T-cell (primary cell): ENCODE measurements around the gene TSPAN4. TPM values are rescaled to one million over a fixed set of nuclear protein-coding genes. Genes with fewer than 3 reads are reported as not detected.

ENCODE experiments used
- ATAC-seq, 4 experiments: fragments of 200-7000 bp in 3 of 4; fragments of 150-1000 bp in 1 of 4; cut with Tn5 transposase; replicated peaks in 1 of 4; 1 replicate in 3 of 4; 2 replicates in 1 of 4; pipeline ENCODE4 v1.10.0; 2021; ENCODE audit warnings: moderate library complexity in 3 of 4, mild to moderate bottlenecking in 2 of 4, moderate number of reproducible peaks in 1 of 4
- CTCF ChIA-PET, 2 donors: fragments of 300-600 bp; sonication (Branson Sonifier 250); formaldehyde crosslinking; loops; one replicate each; lab custom pipeline; 2022; ENCODE audit warnings: antibody characterized with exemption in 2 of 2; lab: Charles Lee
- POLR2A ChIA-PET, 2 donors: fragments of 300-600 bp; sonication (Branson Sonifier 250); formaldehyde crosslinking; loops; one replicate each; lab custom pipeline; 2022; ENCODE audit warnings: antibody characterized with exemption in 2 of 2; lab: Charles Lee
- DNase-seq, 35 experiments: peaks; one replicate each; pipeline versions ENCODE4 v3.0.0 to v3.0.0-alpha.2; 2013 to 2023
- H3K27ac ChIP-seq: one replicate; pipeline ENCODE4 v1.5.1; 2013; ENCODE audit warnings: low read length
- H3K27me3 ChIP-seq, 2 experiments: replicated peaks in 1 of 2; 1 replicate in 1 of 2; 2 replicates in 1 of 2; pipeline versions ENCODE4 v1.6.1 to v1.7.0; 2013; ENCODE audit warnings: low read length in 1 of 2, mixed read lengths in 1 of 2; ENCODE audit not compliant: control insufficient read depth in 2 of 2, insufficient read depth in 2 of 2; ENCODE audit errors: extremely low read depth in 1 of 2
- H3K36me3 ChIP-seq, 2 donors: 1 replicate in 1 of 2; 2 replicates in 1 of 2; pipeline versions ENCODE4 v1.6.1 to v1.7.0; 2013; ENCODE audit warnings: low read length in 1 of 2; ENCODE audit not compliant: control insufficient read depth in 2 of 2, insufficient read depth in 1 of 2; ENCODE audit errors: extremely low read depth in 1 of 2
- H3K4me1 ChIP-seq, 2 experiments: 1 replicate in 1 of 2; 2 replicates in 1 of 2; pipeline versions ENCODE4 v1.6.1 to v1.7.0; 2013; ENCODE audit warnings: low read length in 2 of 2, mixed read lengths in 1 of 2; ENCODE audit not compliant: insufficient read depth in 2 of 2, control insufficient read depth in 1 of 2; ENCODE audit errors: extremely low read depth in 1 of 2
- H3K4me3 ChIP-seq, 2 donors: 1 replicate in 1 of 2; 2 replicates in 1 of 2; pipeline versions ENCODE4 v1.5.1 to v1.7.0; 2013; ENCODE audit warnings: mild to moderate bottlenecking in 2 of 2, low read length in 1 of 2, moderate library complexity in 1 of 2; ENCODE audit not compliant: control insufficient read depth in 1 of 2; ENCODE audit errors: extremely low read depth in 1 of 2
- H3K9me3 ChIP-seq: 2 replicates; pipeline ENCODE4 v1.7.0; 2013
- H3K27ac Mint-ChIP-seq, 2 donors: one replicate each; pipeline ENCODE4 v1.8.0; 2020 to 2021; ENCODE audit warnings: mild to moderate bottlenecking in 2 of 2, mixed read lengths in 2 of 2
- H3K27me3 Mint-ChIP-seq, 2 donors: one replicate each; pipeline ENCODE4 v1.8.0; 2021 to 2022; ENCODE audit warnings: mixed read lengths in 2 of 2
- H3K36me3 Mint-ChIP-seq: one replicate; pipeline ENCODE4 v1.8.0; 2021; ENCODE audit warnings: mixed read lengths
- H3K4me1 Mint-ChIP-seq, 3 donors: one replicate each; pipeline ENCODE4 v1.8.0; 2020 to 2022; ENCODE audit warnings: mixed read lengths in 3 of 3, mild to moderate bottlenecking in 1 of 3
- H3K4me3 Mint-ChIP-seq, 3 donors: one replicate each; pipeline ENCODE4 v1.8.0; 2020 to 2022; ENCODE audit warnings: mild to moderate bottlenecking in 3 of 3, mixed read lengths in 3 of 3, moderate library complexity in 3 of 3
- H3K9me3 Mint-ChIP-seq, 3 donors: one replicate each; pipeline ENCODE4 v1.8.0; 2020 to 2022; ENCODE audit warnings: mixed read lengths in 3 of 3
- WGBS: methylation state at CpG from one replicate; pipeline ENCODE4 v1.1.5; 2013; ENCODE audit warnings: missing lambda C conversion rate; ENCODE audit not compliant: insufficient coverage; 5-methylcytosine and 5-hydroxymethylcytosine counted together
- total RNA-seq, 35 experiments: library from RNA in 6 of 35; stranded (reverse) in 6 of 35; fragments of 120-200 nt in 1 of 35; gene quantifications; one replicate each; pipeline versions ENCODE4 v1.2.1 to v1.2.4 and lab custom pipeline; 2013 to 2026

Gene TSPAN4
- total RNA-seq: 1 to 10 TPM; 3.1 to 5.8 (median 4.4) TPM
- 2.0 TPM for total RNA-seq (2013)
- total RNA-seq (lab: John Stamatoyannopoulos, UW): 0.15 to 6.5 (median 1.9) reads per million in 29 experiments

- Mint-ChIP-seq H3K36me3 (peaks cover 2% of the 10 kb centered on the region), H3K4me3 (peak within 1 kb of the TSS; percentile 80 to 85 (median 83)), H3K27me3 (no peaks in the 10 kb centered on the region), H3K9me3 (no peaks in the 10 kb centered on the region), H3K4me1 (peaks cover 19 to 31% (median 21%) of the 10 kb centered on the region in 3 donors), H3K27ac (peak within 1 kb of the TSS; percentile 79 to 82)
- under 1% methylated on average over 87 of the region's 87 CpGs for WGBS
- DNase-seq: peak; percentile 64 to 93 (median 81)
- ATAC-seq: peak; percentile 83 to 88 (median 86)
- H3K4me1 ChIP-seq: peaks cover 9 to 52% of the 10 kb centered on the region in 2 experiments
- H3K4me3 ChIP-seq: peak within 1 kb of the TSS; percentile 85 to 93
- H3K27ac ChIP-seq: no peak within 1 kb of the TSS
- peaks cover 0 to 38% of the 10 kb centered on the region in 2 experiments for H3K27me3 ChIP-seq
- H3K36me3 ChIP-seq: peaks cover 5 to 26% of the 10 kb centered on the region in 2 donors
- POLR2A ChIA-PET: interaction anchor here in 1 of 2 donors (0.6 kb wide), 2 partner anchors 11 to 148 kb away, joined by 3 to 4 read pairs; no protein-coding TSS in a partner anchor
- no peaks in the 10 kb centered on the region for H3K9me3 ChIP-seq
- CTCF ChIA-PET: interaction anchor here in 1 of 2 donors (0.6 kb wide), 1 partner anchor 361 kb away, joined by 3 read pairs; no protein-coding TSS in a partner anchor
Measured at GRCh38 chr11:842370-843002, at the start of gene TSPAN4, which contains the start of gene POLR2L. TSS of gene TSPAN4 (plus strand) at chr11:842852. CDS start at chr11:850305, 7,453 bp downstream. TSS of gene POLR2L (minus strand) at chr11:842529. CDS start at chr11:842508, 21 bp downstream.

GRCh38 chr11:792873-793272 is 49.8 kb upstream of the TSPAN4 start:
- H3K36me3 Mint-ChIP-seq: peaks cover 3% of the 10 kb centered on the region
- Histone ChIP-seq H3K9me3 (no peaks in the 10 kb centered on the region), H3K4me1 (peaks cover 16 to 58% of the 10 kb centered on the region in 2 experiments), H3K36me3 (peaks cover 6 to 26% of the 10 kb centered on the region in 2 donors), H3K27me3 (peaks cover 0 to 33% of the 10 kb centered on the region in 2 experiments), H3K27ac (no peak overlapping the region), H3K4me3 (no peak overlapping the region)
- 91% methylated on average over 7 of the region's 13 CpGs for WGBS
- DNase-seq: no peak
- no peak overlapping the region for H3K27ac Mint-ChIP-seq
- CTCF ChIA-PET: no interaction called here
- no peaks in the 10 kb centered on the region for H3K9me3 Mint-ChIP-seq
- peak overlapping the region in 1 of 3 donors; percentile 24 for H3K4me3 Mint-ChIP-seq
- POLR2A ChIA-PET: no interaction called here
- peaks cover 13 to 23% (median 16%) of the 10 kb centered on the region in 3 donors for H3K4me1 Mint-ChIP-seq
- ATAC-seq: no peak
- peaks cover 0 to 7% of the 10 kb centered on the region in 2 donors for H3K27me3 Mint-ChIP-seq

- peaks cover 12 to 22% (median 16%) of the 10 kb centered on the region in 3 donors for H3K4me1 Mint-ChIP-seq
- H3K4me1 ChIP-seq: peaks cover 14 to 55% of the 10 kb centered on the region in 2 experiments
- peak overlapping the region in 1 of 3 donors; percentile 48 for H3K4me3 Mint-ChIP-seq
- DNase-seq: no peak
- peaks cover 6 to 26% of the 10 kb centered on the region in 2 donors for H3K36me3 ChIP-seq
- ChIA-PET CTCF (no interaction called here), POLR2A (interaction anchor here in 1 of 2 donors (0.5 kb wide), 2 partner anchors 13 to 16 kb away, joined by 3 read pairs; no protein-coding TSS in a partner anchor)
- H3K27ac Mint-ChIP-seq: no peak overlapping the region
- peaks cover 0 to 26% of the 10 kb centered on the region in 2 experiments for H3K27me3 ChIP-seq
- no peak overlapping the region for H3K4me3 ChIP-seq
- H3K9me3 ChIP-seq: no peaks in the 10 kb centered on the region
- H3K36me3 Mint-ChIP-seq: peaks cover 3% of the 10 kb centered on the region
- no peaks in the 10 kb centered on the region for H3K9me3 Mint-ChIP-seq
- peaks cover 0 to 7% of the 10 kb centered on the region in 2 donors for H3K27me3 Mint-ChIP-seq
- 100% methylated on average over 5 of the region's 7 CpGs for WGBS
- no peak overlapping the region for H3K27ac ChIP-seq
- no peak for ATAC-seq
Measured at GRCh38 chr11:793556-793955, 49.1 kb upstream of the TSPAN4 start.

GRCh38 chr11:794013-794765 is 48.5 kb upstream of the TSPAN4 start:
- no peak for ATAC-seq
- H3K4me1 ChIP-seq: peaks cover 14 to 55% of the 10 kb centered on the region in 2 experiments
- ChIA-PET POLR2A (no interaction called here), CTCF (no interaction called here)
- Mint-ChIP-seq H3K27ac (no peak overlapping the region), H3K9me3 (no peaks in the 10 kb centered on the region), H3K4me3 (peak overlapping the region; percentile 25 to 88 (median 43)), H3K36me3 (peaks cover 3% of the 10 kb centered on the region), H3K4me1 (peaks cover 10 to 19% (median 16%) of the 10 kb centered on the region in 3 donors), H3K27me3 (peaks cover 0 to 4% of the 10 kb centered on the region in 2 donors)
- H3K27me3 ChIP-seq: peaks cover 0 to 20% of the 10 kb centered on the region in 2 experiments
- DNase-seq: no peak
- H3K4me3 ChIP-seq: no peak overlapping the region
- H3K9me3 ChIP-seq: no peaks in the 10 kb centered on the region
- H3K36me3 ChIP-seq: peaks cover 6 to 26% of the 10 kb centered on the region in 2 donors
- H3K27ac ChIP-seq: no peak overlapping the region
- WGBS: 94% methylated on average over 21 of the region's 31 CpGs

GRCh38 chr11:794766-795633 is 47.7 kb upstream of the TSPAN4 start:
- H3K4me3 Mint-ChIP-seq: peak overlapping the region; percentile 79 to 89 (median 88)
- no peak for ATAC-seq
- peaks cover 0 to 13% of the 10 kb centered on the region in 2 experiments for H3K27me3 ChIP-seq
- H3K4me1 ChIP-seq: peaks cover 14 to 49% of the 10 kb centered on the region in 2 experiments
- H3K36me3 Mint-ChIP-seq: peaks cover 3% of the 10 kb centered on the region
- ChIA-PET CTCF (no interaction called here), POLR2A (interaction anchor here in 1 of 2 donors (0.6 to 0.8 kb wide), 2 partner anchors 11 to 15 kb away, joined by 3 to 8 read pairs; partner anchors contain the start of gene RPLP2)
- no peak overlapping the region for H3K27ac Mint-ChIP-seq
- H3K4me1 Mint-ChIP-seq: peaks cover 10 to 19% (median 16%) of the 10 kb centered on the region in 3 donors
- WGBS: 70% methylated on average over 18 of the region's 38 CpGs
- H3K9me3 Mint-ChIP-seq: no peaks in the 10 kb centered on the region
- peak overlapping the region; percentile 58 to 93 for H3K4me3 ChIP-seq
- peaks cover 6 to 31% of the 10 kb centered on the region in 2 donors for H3K36me3 ChIP-seq
- H3K27ac ChIP-seq: peak overlapping the region; percentile 67
- H3K27me3 Mint-ChIP-seq: no peaks in the 10 kb centered on the region
- no peak for DNase-seq
- H3K9me3 ChIP-seq: no peaks in the 10 kb centered on the region
